Urothelium cell line (cell line): ENCODE results near the gene MED15.

ENCODE experiments used
- DNase-seq: peaks from one replicate; pipeline ENCODE4 v3.0.0; 2011; ENCODE audit warnings: low spot score, mixed read lengths
- FAIRE-seq: peaks from 2 replicates; lab custom pipeline; 2011; peaks lifted over from hg19 to GRCh38; lab: Jason Lieb, UNC

The MED15 gene

GRCh38 chr22:20550057-20550817 lies 42.8 kb downstream of the MED15 start:
- no peak for DNase-seq
- no peak for FAIRE-seq

DNA sequence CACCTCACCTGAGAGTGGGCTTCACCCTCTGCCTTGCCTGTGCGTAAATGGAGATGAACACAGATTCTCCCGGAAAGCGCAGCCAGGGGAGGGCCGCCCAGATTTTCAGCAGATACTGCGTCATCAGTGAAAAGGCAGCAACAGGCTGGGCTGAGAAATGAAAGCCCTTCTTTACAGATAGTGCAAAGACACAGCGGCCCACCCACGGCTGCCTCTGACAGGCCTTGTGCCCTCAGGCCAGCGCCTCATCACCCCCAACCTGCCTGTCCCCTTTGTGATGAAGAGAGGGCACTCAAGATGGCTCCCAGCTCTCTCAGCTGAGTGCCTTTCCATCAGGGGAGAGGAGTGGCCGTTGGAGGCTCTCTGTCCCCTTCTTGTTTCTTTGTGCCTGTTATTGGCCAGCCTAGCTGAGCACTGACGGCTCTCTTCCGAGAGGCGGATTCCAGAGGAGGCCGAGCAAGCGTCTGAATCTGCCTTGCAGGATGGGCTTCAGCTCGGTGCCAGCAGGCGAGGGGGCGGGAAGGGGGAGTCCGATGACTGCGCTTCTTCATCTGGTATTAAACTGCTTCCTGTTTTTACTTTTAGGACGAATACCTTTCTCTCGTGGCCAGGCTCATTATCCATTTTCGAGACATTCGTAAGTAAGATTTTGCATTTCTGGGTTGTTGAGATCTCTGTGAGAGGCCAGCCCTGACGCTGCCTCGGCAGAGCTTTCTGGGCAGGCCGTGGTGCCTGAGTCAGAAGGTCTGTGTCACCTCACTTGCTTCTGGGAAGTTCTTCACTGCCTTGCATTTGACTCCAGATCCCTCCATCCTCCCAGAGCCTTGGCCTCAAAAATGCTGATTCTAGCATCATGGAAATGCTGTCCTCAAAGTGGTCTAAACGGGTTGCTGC lies 43.7 kb downstream of the MED15 start:
- DNase-seq (no peak), FAIRE-seq (no peak)

GRCh38 chr22:20551805-20552442 lies 44.5 kb downstream of the MED15 start:
- no peak for DNase-seq
- FAIRE-seq: no peak

DNA sequence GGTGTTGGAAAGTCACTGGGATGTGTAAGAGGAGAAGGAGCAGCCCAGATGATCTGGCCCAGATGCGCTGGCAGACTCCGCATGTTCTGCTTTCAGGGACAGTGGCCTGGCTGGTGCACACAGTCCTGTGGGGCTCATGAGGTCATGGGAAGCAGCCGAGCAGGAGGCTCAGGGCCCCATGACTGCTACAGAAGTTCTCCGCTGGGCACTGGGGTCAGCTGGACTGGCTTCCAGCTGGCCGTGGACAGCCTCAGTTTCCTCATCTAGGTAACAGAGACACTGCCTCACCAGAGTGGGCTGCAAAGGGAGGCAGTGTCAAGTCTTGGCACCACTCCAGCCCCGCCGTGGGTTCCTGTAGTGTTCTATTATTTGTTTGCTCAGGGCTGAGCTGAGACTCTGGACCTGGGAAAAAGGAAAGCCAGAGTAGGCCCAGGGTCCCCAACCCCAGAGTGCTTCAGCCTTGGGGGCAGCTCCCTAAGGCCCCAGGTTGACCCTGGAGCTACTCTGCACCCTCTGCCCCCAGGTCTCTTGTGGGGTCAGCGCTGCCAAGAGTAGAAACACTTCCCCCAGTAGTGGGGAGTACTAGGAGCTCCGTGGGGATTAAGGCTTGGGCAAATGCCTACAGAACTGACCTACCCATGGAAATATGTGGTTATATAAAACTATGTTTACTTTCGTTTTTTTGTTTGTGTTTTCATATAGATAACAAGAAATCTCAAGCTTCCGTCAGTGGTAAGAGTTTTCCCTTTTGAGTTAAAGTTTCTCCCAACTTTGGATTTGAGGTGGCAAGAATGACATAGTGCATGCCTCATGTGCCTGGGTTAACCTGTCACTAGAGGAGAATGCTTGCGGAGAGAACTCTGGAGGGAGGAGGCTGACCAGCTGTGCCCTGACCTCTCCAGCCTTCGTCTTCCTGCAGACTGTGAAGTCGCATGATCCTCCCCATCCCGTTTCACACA lies 45.3 kb downstream of the MED15 start:
- DNase-seq: no peak

DNA sequence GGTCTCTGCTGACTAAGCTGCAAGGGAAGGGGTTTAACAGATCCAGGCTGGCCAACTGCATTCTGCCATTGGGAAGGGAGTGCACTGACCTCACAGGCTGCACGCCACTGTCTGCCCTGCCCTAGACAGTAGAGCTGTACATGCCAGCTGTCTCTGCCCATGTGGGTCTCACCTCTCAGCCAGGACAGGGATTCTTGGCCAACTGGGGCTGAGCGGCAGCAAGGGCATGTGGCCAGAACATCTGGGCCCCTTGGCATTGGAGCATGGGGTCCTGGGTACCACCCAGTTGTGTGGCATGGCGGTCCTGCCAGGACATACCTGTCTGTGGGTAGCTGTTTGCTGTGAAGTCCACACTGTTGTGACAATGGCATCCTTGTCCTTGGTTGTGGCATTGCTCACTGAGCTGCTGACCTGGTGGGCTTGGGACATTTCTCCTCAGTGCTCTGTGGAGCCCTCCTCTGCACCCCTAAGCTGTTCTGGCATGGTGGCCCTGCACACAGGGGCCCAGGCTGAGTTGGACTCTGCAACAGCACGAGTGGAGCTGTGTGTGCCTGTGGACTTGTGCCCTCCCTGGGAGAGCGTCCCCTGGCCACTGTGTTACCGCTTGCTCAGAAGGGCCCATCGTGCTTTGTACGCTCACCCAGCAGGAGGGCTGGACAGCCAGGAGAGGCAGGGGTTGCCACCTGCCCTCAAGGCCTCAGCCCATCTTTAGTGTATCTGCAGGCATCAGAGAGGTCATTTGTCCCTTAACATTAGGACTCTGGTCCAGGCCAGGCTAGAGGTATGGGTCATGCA lies 46.7 kb downstream of the MED15 start:
- peak; percentile 77 for FAIRE-seq

More for the DNA sequence above, 45.3 kb downstream of the MED15 start:
- FAIRE-seq: no peak

DNA sequence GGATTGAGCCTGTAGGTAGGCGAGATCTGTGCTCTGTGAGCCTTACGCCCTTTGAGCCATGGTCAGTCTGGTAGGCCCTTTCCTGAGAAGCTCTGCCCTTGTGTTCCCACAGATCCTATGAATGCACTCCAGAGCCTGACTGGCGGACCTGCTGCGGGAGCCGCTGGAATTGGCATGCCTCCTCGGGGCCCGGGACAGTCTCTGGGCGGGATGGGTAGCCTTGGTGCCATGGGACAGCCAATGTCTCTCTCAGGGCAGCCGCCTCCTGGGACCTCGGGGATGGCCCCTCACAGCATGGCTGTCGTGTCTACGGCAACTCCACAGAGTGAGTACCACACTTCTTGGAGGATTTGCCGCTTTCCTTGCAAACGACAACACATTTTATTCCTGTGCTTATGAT lies 47.4 kb downstream of the MED15 start:
- FAIRE-seq: no peak
- no peak for DNase-seq

More for the DNA sequence above, 46.7 kb downstream of the MED15 start:
- no peak for DNase-seq

GRCh38 chr22:20558534-20558933 lies 51.1 kb downstream of the MED15 start:
- DNase-seq: no peak
- FAIRE-seq: peak; percentile 27

GRCh38 chr22:20559174-20559760 lies 51.9 kb downstream of the MED15 start:
- FAIRE-seq: no peak
- DNase-seq: no peak

- FAIRE-seq (no peak), DNase-seq (no peak)
These were observed 53.3 kb downstream of the MED15 start for GRCh38 chr22:20560716-20561115.

GRCh38 chr22:20561882-20562281 lies 54.5 kb downstream of the MED15 start:
- no peak for FAIRE-seq
- no peak for DNase-seq

DNA sequence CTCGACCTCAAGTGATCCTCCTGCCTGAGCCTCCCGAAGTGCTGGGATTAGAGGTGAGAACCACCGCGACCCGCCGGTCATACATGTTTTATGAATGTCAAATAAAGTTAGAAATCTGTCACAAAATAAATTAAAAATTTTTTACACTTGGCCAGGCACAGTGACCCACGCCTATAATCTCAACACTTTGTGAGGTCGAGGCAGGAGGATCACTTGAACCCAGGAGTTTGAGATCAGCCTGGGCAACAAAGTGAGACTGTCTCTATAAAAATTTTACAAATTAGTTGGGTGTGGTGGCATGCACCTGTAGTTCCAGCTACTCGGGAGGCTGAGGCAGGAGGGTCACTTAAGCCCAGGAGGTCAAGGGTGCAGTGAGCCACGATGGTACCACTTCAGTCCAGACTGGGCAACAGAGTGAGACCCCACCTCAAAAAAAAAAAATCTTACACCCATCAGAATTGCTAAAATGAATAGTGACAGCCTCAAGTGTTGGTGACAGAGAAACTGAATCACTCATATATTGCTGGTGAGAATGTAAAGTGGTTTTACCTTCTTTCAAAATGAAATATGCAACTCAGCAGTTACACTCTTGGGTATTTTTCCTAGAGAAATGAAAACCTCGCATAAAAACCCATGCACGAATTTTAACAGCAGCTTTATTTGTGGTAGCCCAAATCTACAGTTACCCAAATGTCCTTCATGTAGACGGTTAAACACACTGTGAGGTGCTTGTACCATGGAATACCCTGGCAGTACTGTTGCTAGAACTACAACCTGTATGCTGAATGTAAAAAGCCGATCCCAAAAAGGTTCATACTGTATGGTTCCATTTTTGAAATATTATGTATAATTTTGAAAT lies 55.4 kb downstream of the MED15 start:
- no peak for FAIRE-seq
- DNase-seq: no peak

DNA sequence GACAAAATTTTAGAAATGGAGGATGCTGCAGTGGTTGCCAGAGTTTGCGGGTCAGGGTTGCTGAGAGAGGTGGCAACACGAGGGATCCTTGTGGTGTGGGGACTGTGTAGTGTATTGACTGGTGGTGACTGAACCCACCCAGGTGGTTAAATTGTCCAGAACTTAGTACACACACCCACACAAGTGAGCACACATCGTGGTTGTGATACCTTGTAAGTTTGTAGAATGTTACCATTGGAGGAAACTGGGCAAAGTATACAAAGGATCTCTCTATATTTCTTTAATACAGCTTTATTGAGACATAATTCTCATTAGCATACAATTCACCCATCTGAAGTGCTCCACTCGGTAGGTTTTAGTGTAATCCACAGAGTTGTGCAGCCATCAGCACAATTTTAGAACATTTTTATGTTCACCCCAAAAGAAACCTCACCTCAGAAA lies 56.1 kb downstream of the MED15 start:
- DNase-seq (no peak), FAIRE-seq (peak; percentile 77)

GRCh38 chr22:20563941-20564371 lies 56.5 kb downstream of the MED15 start:
- FAIRE-seq: no peak
- DNase-seq: no peak

- DNase-seq (no peak), FAIRE-seq (no peak)
These were observed 57.8 kb downstream of the MED15 start for GRCh38 chr22:20565079-20565734.

GRCh38 chr22:20565761-20566160 lies 58.4 kb downstream of the MED15 start:
- FAIRE-seq (no peak), DNase-seq (no peak)

DNA sequence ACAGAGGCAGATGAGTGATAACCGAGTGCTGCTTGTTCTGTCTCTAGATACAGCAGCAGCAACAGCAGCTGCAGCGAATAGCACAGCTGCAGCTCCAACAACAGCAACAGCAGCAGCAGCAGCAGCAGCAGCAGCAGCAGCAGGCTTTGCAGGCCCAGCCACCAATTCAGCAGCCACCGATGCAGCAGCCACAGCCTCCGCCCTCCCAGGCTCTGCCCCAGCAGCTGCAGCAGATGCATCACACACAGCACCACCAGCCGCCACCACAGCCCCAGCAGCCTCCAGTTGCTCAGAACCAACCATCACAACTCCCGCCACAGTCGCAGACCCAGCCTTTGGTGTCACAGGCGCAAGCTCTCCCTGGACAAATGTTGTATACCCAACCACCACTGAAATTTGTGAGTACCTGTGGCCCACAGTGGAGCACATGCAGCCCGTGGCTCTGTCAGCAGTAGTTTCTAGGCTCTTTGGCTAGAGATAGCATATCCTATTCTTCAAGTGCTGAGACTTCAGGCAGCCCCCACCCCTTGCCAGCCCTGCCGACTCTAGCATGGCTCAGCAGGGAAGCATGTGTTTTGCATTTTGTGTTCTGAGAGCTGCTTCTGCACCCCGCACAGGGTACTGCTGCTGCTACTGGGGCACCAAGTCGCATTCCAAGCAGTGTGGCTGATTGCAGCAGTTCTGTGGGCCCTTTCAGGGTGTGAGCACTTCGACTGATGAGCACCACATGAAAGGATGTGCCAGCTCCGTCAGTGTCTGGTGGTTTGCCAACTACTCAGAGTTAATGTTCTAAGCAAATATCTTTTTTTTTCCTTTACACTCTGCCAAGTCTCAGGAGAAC lies 59.2 kb downstream of the MED15 start:
- DNase-seq (peak; percentile 46), FAIRE-seq (peak; percentile 81)
